ENCODE results near the gene TPPP2.
A peak's percentile ranks its signal among the peaks of the same experiment; 100 is the strongest.

The TPPP2 gene

DNA sequence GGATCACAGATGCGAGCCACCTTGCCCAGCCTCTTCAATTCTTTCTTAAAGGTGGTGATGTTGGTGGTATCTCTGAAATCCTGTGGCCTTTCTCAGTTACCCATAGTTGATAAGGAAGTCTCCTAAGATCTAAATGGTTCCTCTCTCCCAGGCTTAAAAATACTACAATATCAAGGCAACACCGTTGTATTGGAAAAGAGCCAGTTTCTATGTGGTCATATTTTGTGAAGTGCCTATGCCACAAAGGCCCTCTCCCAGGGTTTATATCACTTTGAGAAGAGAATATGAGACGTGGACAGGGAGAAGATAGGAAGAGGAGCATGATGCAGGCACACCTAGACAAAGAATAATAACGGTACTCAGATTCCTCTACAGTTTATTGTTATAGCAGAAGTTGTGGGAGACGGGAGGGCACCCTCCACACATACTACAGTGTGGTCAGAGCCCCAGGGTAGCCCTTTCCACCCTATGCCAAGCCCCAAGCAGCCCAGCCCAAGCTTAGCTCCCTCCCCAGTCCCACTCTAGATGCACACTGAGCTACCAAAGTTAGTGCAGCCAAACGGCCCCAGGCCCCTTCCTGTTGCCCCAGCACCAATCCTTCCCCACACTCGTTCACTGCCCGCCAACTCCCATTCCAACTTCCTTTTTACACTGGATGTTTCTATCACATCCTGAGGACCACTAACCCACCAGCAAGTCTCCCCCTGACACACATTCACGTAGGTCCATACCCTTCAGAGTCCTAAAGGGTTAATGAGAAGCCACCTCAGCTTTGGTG, 13.4 kb upstream of the TPPP2 start:
- no peak for DNase-seq (ENCODE audit: low read depth in 2 of 2)

DNA sequence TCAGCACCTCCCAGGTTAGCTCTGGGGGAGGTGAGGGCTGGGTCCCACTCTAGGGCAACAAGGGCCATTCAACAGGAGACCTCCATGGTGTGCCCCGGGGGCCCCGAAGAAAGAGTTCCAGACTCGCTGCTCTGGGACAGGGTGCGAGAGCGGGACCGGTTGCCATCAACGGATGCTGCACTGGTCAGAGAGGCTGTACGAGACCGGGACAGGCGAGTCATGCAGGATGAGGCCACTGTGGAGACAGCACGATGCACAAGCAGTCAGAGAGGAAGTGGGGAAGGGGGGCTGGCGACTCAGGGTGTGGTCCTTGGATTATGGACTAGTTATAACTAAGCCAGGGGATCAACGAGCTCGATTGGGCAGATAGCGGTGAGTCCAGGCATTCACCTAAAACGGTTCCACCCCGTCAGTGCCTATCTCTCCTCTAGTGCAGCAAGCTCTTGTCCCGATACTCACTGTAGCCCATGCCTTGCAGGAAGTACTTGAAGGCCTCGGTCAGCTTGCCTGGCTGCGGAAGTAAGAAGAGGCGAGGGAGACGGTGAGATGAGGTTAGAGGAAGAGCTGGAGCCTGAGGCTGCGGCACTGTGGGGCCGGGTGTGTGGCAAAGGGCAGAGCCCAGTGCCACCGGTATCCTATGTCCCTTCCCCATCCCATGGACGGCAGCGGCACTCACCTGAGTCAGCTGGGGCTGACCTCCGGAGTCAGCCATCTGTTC, 12.3 kb upstream of the TPPP2 start:
- DNase-seq (ENCODE audit: low read depth in 2 of 2), result no peak

DNA sequence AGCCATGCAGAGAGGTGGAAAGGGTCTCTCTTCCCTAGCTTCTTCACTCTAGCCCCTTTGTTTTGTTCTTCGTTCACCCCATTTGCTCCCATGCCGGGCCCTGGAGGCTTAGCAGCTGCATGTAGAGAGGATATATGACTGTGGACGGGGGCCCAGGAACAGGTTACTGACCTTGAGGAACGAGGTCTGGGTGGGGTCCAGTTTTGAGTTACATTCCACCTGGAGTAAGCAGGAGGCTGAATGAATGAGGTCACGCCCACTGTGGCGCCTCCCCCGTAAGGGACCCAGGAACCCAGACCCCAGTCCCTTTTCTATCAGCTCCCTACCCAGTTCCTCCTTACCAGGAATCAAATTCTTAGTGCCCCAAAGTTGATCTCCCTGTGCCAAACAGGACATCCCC, 11.7 kb upstream of the TPPP2 start:
- no peak for DNase-seq (ENCODE audit: low read depth in 2 of 2)

DNA sequence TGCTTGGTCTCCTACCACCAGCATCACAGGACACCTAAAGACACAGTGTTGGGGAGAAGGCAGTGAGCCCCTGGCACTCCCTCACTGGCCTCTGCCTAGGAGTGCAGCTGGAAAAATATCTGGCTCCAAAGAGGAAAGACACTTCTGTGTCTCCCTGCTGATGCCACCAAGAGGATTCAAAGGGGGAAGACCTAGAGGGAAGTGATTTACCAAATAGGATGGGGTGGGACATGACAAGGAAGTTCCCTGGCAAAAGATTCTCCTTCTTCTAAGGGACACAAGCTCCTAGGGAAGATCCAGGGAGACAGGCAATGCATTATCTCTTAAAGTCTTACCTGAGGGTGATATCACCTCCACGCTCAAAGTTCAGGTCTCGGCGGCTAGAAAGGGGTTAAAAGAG, 11.2 kb upstream of the TPPP2 start:
- DNase-seq (ENCODE audit: low read depth in 2 of 2), result no peak

DNA sequence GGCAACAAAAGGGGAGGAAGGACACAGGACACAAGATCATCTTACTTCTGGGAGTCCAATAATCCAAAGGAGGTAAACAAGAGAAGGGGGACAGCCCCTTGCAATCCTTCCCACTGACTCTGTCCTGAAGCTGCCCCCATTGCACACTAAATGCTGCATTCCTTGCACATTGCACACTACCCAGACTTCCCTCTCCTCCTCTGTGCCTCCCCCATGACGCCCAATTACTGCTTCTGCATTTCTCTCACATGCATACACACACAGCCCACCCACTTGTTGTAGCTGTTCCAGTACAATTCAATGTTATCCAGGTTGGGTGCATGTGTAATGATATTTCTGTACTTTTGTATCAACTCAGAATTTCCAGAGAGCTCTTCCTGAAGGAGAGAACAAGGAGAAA, 10.7 kb upstream of the TPPP2 start:
- no peak for DNase-seq (ENCODE audit: low read depth in 2 of 2)

DNA sequence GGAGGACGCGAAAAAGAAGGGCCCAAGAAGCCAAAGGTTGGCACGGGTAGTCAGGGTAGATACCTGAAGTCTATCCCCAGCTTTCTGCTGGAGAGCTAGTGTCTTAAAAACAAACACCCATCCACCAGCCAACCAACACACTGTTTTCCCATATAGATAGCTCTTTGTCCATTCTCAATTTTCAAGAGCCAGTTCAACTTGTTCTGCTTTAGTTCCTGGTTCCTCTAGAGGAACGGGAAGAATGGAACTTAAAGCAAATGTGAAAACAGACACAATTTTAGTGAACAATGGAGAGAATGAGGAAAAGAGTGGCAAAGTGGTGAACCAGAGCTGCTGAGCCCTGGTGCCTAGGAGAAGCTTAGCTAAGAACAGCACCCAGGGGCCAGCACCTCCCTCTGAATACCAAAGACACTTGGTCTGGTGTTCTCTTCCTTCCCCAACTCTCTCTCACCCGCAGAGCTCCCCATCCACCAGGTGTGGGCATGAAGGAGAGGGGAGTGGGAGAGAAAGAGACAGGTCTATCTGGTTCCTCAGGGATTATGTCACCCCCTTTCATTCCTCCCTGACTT, 9.0 kb upstream of the TPPP2 start:
- DNase-seq (ENCODE audit: low read depth in 2 of 2), result no peak

DNA sequence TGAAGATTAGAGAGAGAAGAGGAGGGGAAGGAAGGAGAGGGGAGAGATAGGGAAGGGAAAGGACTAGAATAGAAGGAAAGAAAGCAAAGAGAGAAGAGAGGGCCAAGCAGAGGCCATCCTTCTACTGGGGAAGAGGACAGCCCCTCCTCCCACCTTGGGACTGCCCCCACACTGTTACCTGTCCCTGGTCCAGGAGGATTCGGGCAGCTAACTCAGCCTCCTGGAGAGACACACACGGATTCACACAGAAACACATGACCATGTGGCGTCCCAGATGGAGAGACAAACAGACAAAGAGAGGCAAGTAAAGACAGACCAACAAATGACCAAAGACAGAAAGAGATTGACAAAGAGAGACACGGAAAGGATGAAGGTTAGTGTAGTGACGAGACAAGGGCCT, 7.3 kb upstream of the TPPP2 start:
- no peak for DNase-seq (ENCODE audit: low read depth in 2 of 2)

DNA sequence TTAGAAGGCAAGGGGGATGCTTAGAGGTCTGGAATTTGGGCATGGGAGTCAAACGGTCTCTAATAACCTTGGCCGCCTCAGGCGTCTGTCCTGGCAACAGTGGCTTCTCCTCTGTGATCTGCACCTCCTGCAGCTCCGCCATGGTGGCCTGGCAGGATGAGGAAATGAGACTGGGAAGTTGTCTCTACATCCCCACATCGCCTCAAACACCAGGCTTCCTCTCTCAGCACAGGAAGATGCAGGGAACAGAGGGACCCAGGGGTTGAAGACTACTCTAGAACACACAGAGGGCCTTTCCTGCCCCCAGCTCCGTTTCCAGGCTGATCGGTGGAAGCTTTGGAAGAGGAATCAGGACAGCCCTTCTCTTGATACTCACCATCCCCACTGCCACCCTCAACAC, 6.8 kb upstream of the TPPP2 start:
- DNase-seq (ENCODE audit: low read depth in 2 of 2), result no peak

DNA sequence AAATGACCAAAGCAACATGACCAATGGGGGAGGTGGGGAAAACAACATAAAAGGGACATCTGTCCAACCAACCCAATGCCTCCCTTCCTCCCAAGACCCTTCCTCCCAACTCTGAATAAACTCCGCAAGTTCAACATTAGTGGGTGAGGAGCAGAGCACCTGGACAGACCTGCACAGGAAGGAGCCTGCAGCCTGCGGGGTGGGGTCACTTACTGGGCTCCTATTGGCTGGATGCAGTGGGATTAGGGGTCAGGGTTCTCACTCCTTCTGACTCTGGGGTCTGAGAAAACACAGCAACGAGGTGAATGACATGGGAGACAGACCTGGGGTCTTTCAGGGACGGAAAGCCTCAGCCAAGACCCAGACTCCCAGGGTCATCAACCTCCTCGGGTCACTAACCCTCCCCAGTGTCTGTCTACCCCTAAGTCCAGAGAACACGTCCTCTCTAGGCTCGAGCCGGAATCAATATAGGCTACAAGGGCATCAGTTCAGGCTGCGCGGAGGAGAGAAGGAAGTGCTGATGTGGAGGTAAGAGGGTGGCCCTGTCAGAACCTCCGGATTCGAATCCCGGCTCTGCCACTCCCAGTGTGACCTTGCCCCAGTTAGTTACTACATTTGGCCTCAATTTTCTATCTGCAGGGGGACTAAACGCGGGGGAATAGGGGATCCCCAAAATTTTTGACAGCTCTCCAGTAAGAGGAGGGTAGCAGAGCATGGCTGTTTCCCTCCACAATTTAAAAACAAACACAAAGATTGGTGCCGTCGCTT, 6.0 kb upstream of the TPPP2 start:
- DNase-seq (ENCODE audit: low read depth in 2 of 2), result no peak

DNA sequence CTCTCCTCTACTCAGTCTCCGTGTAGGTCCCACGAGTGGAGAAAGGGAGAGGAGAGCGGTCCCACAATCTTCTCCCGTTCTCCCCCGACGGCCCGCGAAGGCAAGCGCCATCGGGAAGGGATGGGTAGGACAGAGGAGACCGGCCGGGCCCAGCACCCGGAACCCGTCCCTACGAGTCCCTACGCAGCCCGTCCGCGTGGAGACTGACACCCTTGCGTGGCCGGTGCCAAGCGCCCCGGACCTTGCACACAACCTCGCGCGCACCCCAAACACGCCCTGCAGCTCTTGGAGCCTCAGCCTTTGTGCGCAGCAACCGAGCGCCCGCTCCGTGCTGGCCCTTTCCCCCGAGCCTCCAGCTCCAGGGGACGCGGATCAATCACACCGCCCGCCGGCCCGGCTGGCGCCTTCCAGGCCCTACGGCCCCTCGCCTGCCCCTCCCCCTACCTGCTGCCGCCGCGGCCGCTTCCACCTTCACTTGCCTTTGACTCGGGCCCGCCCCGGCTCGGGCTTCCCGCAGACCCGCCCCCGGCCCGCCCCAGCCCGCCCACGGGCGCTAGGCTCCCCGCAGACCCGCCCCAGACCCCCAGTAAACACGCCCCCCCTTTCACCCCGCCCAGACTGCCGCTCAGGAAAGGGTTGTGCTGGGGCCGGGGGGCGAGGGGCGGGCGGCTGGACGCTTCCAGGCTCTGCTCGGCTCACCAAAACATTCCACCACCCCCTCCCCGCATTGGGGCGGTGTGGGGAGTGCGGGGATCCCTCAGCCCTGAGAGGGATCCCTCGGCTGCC, 5.2 kb upstream of the TPPP2 start, which contains the start of gene NDRG2:
NDRG2 (minus strand) TSS at position 477 of the 786 bp plus-strand sequence. CDS start 1,746 bp downstream, outside the sequence.
- DNase-seq (ENCODE audit: low read depth in 2 of 2), result peak; percentile 50

DNA sequence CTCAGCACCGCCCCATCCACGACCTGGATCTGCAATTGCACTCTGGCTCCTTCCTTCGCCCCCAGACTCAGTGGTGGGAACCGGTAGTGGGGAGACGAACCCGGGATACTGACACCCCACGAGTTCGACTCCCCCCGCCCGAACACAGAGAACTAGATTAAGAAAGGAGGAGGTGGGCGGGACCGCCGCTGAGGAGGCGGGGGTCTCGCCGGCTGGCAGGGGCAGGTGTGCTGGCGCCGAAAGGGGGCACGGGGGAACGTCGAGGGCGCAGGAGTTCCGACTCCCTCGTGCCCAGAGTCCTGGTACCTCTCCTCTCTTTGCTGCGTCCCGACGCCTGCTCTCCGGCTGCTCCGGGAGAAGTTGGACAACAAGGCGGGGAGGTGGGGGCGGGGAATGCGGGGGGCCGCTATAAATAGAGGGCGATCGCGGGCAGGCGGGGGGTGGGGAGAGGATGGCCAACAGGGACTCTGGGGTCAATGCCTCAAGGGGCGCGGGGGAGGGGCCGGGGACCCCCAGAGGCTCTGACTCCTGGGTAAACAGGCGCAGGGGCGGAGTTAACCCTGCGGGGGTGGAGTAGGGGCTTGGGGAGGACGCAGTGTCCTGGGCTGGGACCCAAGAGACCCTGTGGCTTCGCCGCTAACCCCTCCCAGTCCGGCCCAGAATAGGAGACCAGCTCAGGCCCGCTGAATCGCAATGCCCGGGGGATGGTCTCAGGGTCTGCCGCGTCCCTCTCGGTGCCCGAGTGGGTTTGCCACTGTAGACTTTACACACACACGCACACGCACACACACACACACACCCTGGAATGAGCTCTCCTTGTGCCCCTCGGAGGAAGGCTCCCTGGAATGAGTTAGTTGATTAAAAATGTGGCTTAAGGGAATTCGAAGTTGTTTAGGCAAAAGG, 4.4 kb upstream of the TPPP2 start:
- peak in 1 of 2 donors; percentile 10 for DNase-seq (ENCODE audit: low read depth in 2 of 2)

DNA sequence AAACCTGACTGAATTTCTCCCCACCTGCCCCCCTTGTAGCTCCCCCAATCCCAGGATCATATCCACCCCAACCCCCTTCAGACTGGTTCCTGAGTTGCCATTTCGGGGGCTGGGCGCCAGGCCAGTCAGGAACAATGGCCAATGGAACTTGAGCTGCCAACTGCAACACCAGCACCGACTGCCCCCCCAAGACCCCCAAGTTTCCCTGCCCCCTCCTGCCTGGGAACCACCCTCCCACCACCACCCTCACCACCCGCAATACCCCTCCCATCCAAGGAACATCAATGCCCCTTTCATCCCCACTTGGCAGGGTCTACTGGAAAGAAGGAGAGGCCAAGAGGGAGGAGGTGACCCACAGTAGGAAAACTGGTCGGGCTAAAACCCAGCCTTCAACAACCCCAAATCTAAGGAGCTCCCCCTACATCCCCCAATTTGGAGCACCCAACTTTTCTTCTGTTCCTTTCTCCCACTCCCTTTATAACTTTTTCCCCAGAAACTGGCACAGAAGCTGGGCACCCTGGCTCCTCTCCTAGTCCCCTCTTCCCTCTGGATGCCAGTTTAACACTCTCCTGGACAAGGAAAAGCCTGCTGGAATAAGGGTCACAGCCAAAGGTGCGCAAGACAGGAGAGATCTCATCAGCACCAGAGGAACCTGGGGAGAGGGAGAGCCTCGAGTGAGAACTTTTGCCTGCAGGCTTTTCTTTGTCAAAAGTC, 3.6 kb upstream of the TPPP2 start:
- DNase-seq (ENCODE audit: low read depth in 2 of 2), result no peak

DNA sequence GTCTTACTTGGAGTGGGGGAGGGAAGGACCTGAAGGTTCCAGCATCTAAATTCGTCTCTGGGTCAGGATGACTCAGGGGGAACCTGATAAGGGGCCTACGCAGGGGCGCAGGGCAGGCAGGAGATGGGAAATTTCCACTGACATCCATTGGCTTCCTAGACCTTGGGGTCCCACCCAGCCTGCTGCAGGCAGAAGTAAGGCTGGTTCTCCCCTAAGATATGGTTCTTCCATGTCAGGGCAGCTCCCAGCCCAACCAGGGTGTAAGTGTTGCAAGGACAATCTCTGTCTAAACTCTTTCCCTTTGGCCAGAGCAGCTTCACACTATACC, 3.1 kb upstream of the TPPP2 start:
- DNase-seq (ENCODE audit: low read depth in 2 of 2), result no peak

DNA sequence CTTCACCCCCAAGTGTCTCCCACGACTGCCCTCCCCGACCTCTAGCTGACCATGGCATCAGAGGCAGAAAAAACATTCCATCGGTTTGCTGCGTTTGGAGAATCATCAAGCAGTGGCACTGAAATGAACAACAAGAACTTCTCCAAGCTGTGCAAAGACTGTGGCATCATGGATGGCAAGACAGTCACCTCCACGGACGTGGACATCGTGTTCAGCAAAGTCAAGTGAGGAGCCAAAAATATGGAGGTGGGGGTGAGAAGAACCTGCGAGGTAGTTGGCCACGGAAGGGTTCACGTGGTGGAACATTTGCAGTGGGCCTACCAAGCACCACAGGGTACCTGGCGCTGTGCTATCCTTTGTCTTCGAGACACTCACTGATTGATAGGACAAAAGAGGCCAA, 514 bp downstream of the TPPP2 start:
- no peak for DNase-seq (ENCODE audit: low read depth in 2 of 2)

DNA sequence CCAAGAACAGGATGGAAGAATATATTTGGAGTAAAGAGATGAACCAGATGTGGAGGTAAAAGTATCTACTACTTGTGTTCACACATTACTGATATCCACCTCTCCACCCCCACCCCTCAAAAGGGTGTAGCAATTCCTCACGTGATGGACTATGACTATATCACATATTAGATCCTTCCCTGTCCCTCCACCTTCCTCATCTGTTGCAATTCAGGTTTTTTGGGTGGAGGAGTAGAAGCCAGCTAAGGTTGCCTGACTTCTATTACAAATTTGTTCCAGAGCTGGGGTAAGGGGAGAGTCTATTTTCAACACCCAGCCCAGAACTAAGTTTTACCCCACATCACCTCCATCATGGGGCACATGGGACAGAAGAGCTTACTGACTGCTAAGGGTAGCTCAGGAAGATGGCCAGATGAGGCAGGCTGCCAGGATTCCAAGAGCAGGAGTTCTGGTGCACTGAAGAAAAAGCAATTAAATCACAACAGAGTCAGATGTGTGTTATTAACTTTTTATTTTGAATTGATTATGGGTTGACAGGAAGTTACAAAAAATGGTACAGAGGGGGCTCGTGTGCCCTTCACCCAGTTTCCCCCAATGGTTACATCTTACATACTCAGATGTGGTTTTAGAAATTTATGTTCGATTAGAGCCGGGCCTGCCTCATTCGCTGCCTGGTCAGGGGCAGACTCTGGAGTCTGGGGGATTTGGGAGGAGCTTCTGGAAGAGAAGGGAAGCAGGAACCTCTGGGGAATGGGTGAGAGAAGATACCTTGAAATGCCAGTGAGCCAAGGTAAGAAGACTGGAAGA, 2.5 kb downstream of the TPPP2 start:
- DNase-seq (ENCODE audit: low read depth in 2 of 2), result no peak

DNA sequence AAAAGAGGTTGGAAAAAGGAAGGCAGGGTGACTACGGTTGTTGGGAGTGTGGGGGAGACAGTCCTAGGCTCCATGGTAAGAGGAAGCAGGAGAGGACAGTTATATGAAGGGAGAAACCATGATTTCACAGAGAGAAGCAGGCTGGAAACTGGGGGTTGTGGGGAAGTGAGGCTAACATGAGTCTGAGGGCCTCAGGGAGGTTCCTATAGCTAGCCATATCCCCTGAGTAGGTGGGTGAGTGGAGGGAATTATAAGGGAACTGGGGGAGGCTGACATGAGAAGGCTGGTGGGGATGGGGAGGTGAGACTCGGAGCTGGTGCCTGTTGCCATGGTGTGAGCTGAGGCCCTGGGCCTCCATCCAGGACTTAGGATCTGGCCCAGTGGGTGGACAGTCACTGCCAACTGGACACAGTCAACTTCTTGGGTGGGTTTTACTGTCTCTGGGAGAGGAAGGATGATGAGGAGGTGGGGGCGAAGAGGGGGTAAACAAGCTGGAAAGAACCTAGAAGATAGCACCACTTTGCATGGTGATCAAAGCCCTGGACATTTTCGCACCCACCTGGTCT, 3.2 kb downstream of the TPPP2 start:
- no peak for DNase-seq (ENCODE audit: low read depth in 2 of 2)

DNA sequence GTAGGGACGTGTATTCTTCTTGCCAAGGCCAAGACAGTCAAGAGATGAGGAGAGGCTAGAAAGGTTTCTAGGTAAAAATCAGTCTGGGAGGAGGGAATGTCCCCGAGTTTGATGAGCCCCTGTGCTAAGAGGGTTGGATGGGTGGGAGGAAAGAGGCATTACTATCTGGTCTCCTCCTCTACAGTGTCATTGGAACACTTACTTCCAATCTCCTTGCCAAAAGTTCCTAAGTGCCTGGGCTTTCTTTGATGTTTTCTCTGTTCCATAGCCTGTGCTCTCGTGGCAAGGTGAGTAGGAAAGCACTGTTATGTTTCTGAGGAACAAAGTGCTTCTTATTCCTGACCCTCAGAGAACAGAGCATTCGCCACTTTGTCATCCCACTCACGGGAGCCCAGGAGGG, 4.7 kb downstream of the TPPP2 start, which contains the start of gene RNASE13:
RNASE13 (minus strand) TSS at position 101 of the 400 bp plus-strand sequence. CDS start 519 bp downstream, outside the sequence.
- no peak for DNase-seq (ENCODE audit: low read depth in 2 of 2)

DNA sequence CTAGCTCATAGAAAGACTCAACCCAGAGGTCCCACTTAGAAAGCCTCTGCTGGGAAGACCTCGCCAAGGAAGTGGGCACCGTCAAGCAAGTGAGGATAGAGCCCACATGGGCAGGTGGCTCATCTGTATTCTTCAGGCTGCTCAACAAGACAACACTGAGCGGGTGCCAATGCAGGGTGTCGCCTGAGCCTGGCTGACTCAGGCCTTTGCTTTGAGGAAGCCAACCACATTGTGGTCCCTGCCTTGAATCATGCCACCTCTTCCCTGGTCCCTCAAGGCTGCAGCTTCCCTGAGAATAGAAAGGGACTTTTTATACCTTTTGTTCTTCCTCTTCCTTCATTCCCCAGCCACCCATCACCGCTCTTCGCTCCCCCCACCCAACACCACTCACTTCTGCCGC, 6.7 kb downstream of the TPPP2 start:
- no peak for DNase-seq (ENCODE audit: low read depth in 2 of 2)

DNA sequence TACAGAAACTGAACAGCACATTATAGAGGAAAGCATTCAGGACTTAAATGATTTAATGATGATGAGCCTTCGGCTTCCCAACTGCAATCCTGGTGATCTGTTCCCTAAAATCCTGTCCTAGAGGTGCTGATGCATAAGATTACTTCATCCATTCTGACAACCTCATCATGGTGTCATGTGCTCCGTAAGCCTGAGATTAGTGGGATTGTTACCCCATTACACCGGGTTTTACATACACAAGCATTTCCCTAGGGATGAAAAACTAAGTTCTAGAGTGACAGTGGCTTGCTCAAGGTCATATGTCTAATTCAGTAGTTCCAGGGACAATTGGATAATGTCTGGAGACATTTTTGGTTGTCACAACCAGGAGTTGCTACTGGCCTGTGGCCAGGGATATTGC, 7.1 kb downstream of the TPPP2 start:
- no peak for DNase-seq (ENCODE audit: low read depth in 2 of 2)

All from activated CD4-positive, alpha-beta T cell treated with anti-CD3 and anti-CD28 coated beads for 24 hours (primary cell).